T-helper 9 cell (primary cell): ENCODE results near the gene ANKRD52.

Experiments used
- DNase-seq: peaks from one replicate; pipeline ENCODE4 v3.0.0-alpha.2; 2020

Gene ANKRD52

GRCh38 chr12:56237552-56237951 lies 20.6 kb downstream of the ANKRD52 start:
- DNase-seq: no peak

GRCh38 chr12:56236985-56237384 lies 21.2 kb downstream of the ANKRD52 start:
- DNase-seq: no peak

GRCh38 chr12:56236091-56236490 lies 22.1 kb downstream of the ANKRD52 start:
- DNase-seq: no peak

GRCh38 chr12:56234746-56235436 lies 23.3 kb downstream of the ANKRD52 start:
- no peak for DNase-seq

- DNase-seq: no peak
Measured at GRCh38 chr12:56231184-56231582, 27.0 kb downstream of the ANKRD52 start.

GRCh38 chr12:56230432-56231183 lies 27.6 kb downstream of the ANKRD52 start:
- DNase-seq: no peak

- no peak for DNase-seq
Measured at GRCh38 chr12:56229916-56230431, 28.2 kb downstream of the ANKRD52 start, which contains the start of gene SLC39A5. Gene SLC39A5, plus strand, starts transcription at chr12:56230051. Its CDS starts 1,224 bp downstream, at chr12:56231275.

- DNase-seq: no peak
Measured at GRCh38 chr12:56229082-56229481, 29.1 kb downstream of the ANKRD52 start.

GRCh38 chr12:56224954-56225353 lies 33.2 kb downstream of the ANKRD52 start:
- DNase-seq: no peak

GRCh38 chr12:56224102-56224701 lies 34.0 kb downstream of the ANKRD52 start, which contains the start of gene NABP2:
Gene NABP2, plus strand, starts transcription at chr12:56224342. Its CDS starts 515 bp downstream, at chr12:56224857.
- peak; percentile 88 for DNase-seq

GRCh38 chr12:56223571-56224101 lies 34.5 kb downstream of the ANKRD52 start:
- DNase-seq: no peak

GRCh38 chr12:56222531-56222895 lies 35.7 kb downstream of the ANKRD52 start:
- no peak for DNase-seq

- DNase-seq: peak; percentile 88
Measured at GRCh38 chr12:56221757-56222530, 36.2 kb downstream of the ANKRD52 start, which contains the start of gene RNF41. Gene RNF41, minus strand, starts transcription at chr12:56221922. Its CDS starts 7,875 bp downstream, at chr12:56214047.

GRCh38 chr12:56221232-56221756 lies 36.9 kb downstream of the ANKRD52 start:
- DNase-seq: no peak

- DNase-seq: no peak
Measured at GRCh38 chr12:56220611-56221231, 37.5 kb downstream of the ANKRD52 start.

- no peak for DNase-seq
Measured at GRCh38 chr12:56219840-56220239, 38.3 kb downstream of the ANKRD52 start.

- no peak for DNase-seq
Measured at GRCh38 chr12:56216461-56216860, 41.7 kb downstream of the ANKRD52 start.

GRCh38 chr12:56213878-56214277 lies 44.3 kb downstream of the ANKRD52 start:
- DNase-seq: no peak

GRCh38 chr12:56212361-56212760 lies 45.8 kb downstream of the ANKRD52 start:
- no peak for DNase-seq

- DNase-seq: no peak
Measured at GRCh38 chr12:56208006-56208405, 50.2 kb downstream of the ANKRD52 start.

- DNase-seq: peak; percentile 16
Measured at GRCh38 chr12:56206452-56207166, 51.6 kb downstream of the ANKRD52 start.
